Measurements from ENCODE around the gene GNAT3.
A peak's percentile ranks its signal among the peaks of the same experiment; 100 is the strongest.

GNAT3 gene

GRCh38 chr7:80480566-80480965, 31.3 kb downstream of the GNAT3 start:
- Histone ChIP-seq H3K27me3 (ENCODE audit: insufficient read depth, poor library complexity, severe bottlenecking) (no peaks in the 10 kb centered on the region), H3K36me3 (ENCODE audit: low read depth) (no peaks in the 10 kb centered on the region), H3K4me1 (ENCODE audit: insufficient read depth, poor library complexity, severe bottlenecking) (peaks cover 74% of the 10 kb centered on the region), H3K4me3 (ENCODE audit: severe bottlenecking) (no peak overlapping the region), H3K9me3 (ENCODE audit: severe bottlenecking) (no peaks in the 10 kb centered on the region), H3K27ac (ENCODE audit: poor library complexity, severe bottlenecking) (peak overlapping the region; percentile 87)
- ATAC-seq (ENCODE audit: low read depth): no peak
- no peak for TF ChIP-seq CTCF (IDR thresholded peaks at IDR 0.05; ENCODE audit: poor library complexity, severe bottlenecking)
- DNase-seq (ENCODE audit: low spot score): no peak

DNA sequence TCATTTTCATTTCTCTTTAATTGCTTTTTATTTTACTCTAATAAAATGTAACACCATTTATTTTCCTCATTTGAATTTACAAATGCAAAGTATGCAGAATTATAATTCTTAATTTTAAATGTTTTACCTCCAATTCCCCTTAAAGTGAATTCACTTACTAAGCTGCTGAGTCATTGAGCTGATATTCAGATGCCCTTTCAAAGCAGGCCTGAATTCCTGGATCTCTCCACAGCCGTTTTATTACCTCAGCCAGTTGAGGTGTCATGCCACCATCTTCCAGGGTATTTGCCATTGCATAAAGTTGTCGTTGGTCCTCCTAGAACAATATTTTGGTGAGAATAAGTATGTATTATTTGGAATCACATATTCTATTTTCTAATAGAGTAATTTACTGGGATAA, 33.2 kb downstream of the GNAT3 start:
- H3K9me3 ChIP-seq (ENCODE audit: severe bottlenecking): no peaks in the 10 kb centered on the region
- no peaks in the 10 kb centered on the region for H3K27me3 ChIP-seq (ENCODE audit: insufficient read depth, poor library complexity, severe bottlenecking)
- H3K27ac ChIP-seq (ENCODE audit: poor library complexity, severe bottlenecking): peak overlapping the region; percentile 87
- no peak overlapping the region for H3K4me3 ChIP-seq (ENCODE audit: severe bottlenecking)
- ATAC-seq (ENCODE audit: low read depth) (peak; percentile 63; the same call in 2 of the 3 replicates), DNase-seq (ENCODE audit: low spot score) (no peak)
- H3K36me3 ChIP-seq (ENCODE audit: low read depth): no peaks in the 10 kb centered on the region
- no peak for TF ChIP-seq CTCF (IDR thresholded peaks at IDR 0.05; ENCODE audit: poor library complexity, severe bottlenecking)
- peaks cover 71% of the 10 kb centered on the region for H3K4me1 ChIP-seq (ENCODE audit: insufficient read depth, poor library complexity, severe bottlenecking)

- TF ChIP-seq CTCF (IDR thresholded peaks at IDR 0.05; ENCODE audit: poor library complexity, severe bottlenecking): no peak
- Histone ChIP-seq H3K4me3 (ENCODE audit: severe bottlenecking) (no peak overlapping the region), H3K27ac (ENCODE audit: poor library complexity, severe bottlenecking) (no peak overlapping the region), H3K4me1 (ENCODE audit: insufficient read depth, poor library complexity, severe bottlenecking) (peaks cover 47% of the 10 kb centered on the region), H3K9me3 (ENCODE audit: severe bottlenecking) (no peaks in the 10 kb centered on the region), H3K27me3 (ENCODE audit: insufficient read depth, poor library complexity, severe bottlenecking) (no peaks in the 10 kb centered on the region), H3K36me3 (ENCODE audit: low read depth) (no peaks in the 10 kb centered on the region)
- DNase-seq (ENCODE audit: low spot score) (no peak), ATAC-seq (ENCODE audit: low read depth) (no peak)
These were observed 35.8 kb downstream of the GNAT3 start for GRCh38 chr7:80476035-80476434.

- peak; percentile 68 for ATAC-seq (ENCODE audit: low read depth)
- peaks cover 40% of the 10 kb centered on the region for H3K4me1 ChIP-seq (ENCODE audit: insufficient read depth, poor library complexity, severe bottlenecking)
- H3K9me3 ChIP-seq (ENCODE audit: severe bottlenecking): no peaks in the 10 kb centered on the region
- no peaks in the 10 kb centered on the region for H3K36me3 ChIP-seq (ENCODE audit: low read depth)
- no peak overlapping the region for H3K27ac ChIP-seq (ENCODE audit: poor library complexity, severe bottlenecking)
- no peak for TF ChIP-seq CTCF (IDR thresholded peaks at IDR 0.05; ENCODE audit: poor library complexity, severe bottlenecking)
- no peak for DNase-seq (ENCODE audit: low spot score)
- no peak overlapping the region for H3K4me3 ChIP-seq (ENCODE audit: severe bottlenecking)
- no peaks in the 10 kb centered on the region for H3K27me3 ChIP-seq (ENCODE audit: insufficient read depth, poor library complexity, severe bottlenecking)
These were observed 36.5 kb downstream of the GNAT3 start for GRCh38 chr7:80475383-80475782.

- Histone ChIP-seq H3K4me3 (ENCODE audit: severe bottlenecking) (no peak overlapping the region), H3K27me3 (ENCODE audit: insufficient read depth, poor library complexity, severe bottlenecking) (no peaks in the 10 kb centered on the region), H3K36me3 (ENCODE audit: low read depth) (no peaks in the 10 kb centered on the region), H3K9me3 (ENCODE audit: severe bottlenecking) (no peaks in the 10 kb centered on the region), H3K4me1 (ENCODE audit: insufficient read depth, poor library complexity, severe bottlenecking) (peaks cover 35% of the 10 kb centered on the region), H3K27ac (ENCODE audit: poor library complexity, severe bottlenecking) (no peak overlapping the region)
- DNase-seq (ENCODE audit: low spot score) (no peak), ATAC-seq (ENCODE audit: low read depth) (no peak)
- no peak for TF ChIP-seq CTCF (IDR thresholded peaks at IDR 0.05; ENCODE audit: poor library complexity, severe bottlenecking)
These were observed 38.1 kb downstream of the GNAT3 start for GRCh38 chr7:80473751-80474150.

Measured in RWPE2 (cell line).